ENCODE data around the gene PITPNB. TPM values are rescaled to one million over a fixed set of nuclear protein-coding genes. Genes with fewer than 3 reads are reported as not detected.

PITPNB gene
- total RNA-seq, 1 experiment from 2014 or later = 70.7 TPM

DNA sequence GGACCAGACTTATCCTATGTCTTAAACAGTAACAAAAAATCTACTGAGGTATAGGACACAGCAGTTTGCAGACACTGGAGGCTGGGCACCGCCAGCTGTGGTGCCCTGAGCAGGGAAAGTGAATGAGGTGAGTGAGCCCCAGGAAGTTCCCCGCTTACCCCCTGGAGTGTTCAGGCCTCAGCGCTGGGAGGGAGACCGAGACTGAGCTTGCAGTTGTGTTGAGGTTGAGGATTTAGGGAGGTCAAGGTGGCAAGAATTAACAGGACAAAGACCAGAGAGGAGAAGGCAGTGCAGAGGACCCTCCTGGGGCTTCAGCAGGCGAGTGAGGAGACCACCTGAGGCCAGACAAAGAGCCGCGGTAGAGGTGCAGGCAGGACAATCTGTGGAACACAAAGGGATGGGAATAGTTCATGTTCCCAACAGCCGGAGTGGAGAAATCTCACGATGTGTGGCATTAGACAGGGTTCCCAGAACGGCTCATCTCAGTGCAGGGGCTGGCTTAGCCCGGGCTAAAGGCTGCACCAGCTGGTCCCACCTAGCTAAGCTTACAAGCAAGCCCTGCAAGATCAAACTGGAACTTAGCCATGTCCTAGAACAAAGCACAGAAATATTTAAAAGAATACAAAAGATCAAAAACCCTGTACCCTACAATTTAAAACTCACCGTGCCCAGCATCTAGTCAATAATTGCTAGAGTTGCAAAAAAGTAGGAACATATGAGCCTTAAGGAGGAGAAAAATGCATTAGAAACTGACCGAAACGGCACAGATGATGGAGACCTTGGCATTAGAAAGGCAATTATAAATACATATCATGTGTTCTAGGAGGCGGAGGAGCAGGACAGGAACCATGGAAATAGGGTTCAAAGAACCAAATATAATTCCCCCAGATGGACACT is 47.4 kb upstream of the PITPNB start:
- H3K9me3 Mint-ChIP-seq = no peaks in the 10 kb centered on the region; the same call in 1 of the 2 replicates
- ChIA-PET POLR2A (no interaction called here), CTCF (interaction anchor here (0.5 kb wide), 1 partner anchor 1288 kb away, joined by 3 read pairs; no protein-coding TSS in a partner anchor)
- TF ChIP-seq, protein P1, sequence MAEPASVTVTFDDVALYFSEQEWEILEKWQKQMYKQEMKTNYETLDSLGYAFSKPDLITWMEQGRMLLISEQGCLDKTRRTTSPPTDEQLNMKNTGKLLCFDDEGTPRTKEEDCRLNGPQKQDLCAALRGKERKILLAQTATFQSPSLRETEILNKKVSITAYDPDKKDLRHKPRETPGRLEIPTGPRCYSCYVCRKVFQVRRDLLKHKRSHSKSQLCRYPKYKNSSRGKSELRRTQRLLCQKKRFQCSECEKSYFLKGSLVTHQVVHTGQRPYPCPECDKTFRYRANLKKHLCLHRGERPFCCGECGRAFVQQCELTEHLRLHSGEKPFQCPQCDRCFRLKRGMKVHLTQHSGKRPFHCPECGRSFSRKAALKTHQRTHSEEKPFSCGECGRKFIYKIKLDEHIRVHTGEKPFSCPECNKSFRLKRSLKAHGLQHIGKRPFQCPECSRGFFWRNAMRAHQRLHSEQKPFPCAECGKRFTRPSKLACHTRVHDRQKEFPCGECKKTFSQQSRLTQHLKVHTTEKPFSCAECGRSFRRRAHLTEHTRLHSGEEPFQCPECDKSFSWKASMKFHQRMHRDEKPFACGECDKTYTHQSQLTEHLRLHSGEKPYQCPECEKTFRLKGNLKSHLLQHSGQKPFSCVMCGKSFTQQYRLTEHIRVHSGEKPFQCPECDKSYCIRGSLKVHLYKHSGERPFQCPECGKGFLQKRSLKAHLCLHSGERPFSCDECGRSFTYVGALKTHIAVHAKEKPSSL (CRISPR knock-in tag; conservative IDR thresholded peaks at IDR 0.05) = no peak
- peak; percentile 89 for TF ChIP-seq ZNF423 (CRISPR knock-in tag; IDR thresholded peaks at IDR 0.05)
- H3K4me3 Mint-ChIP-seq = no peak overlapping the region
- peaks cover 16% of the 10 kb centered on the region for H3K4me1 Mint-ChIP-seq
- DNase-seq (ENCODE audit: low spot score) (no peak), ATAC-seq (peak; percentile 26; the same call in 1 of the 2 replicates)
- H3K27me3 Mint-ChIP-seq (ENCODE audit: low read depth) = no peaks in the 10 kb centered on the region
- H3K36me3 Mint-ChIP-seq = 0 out of 2 replicates have a peak, but pooled peaks cover 4% of the 10 kb centered on the region
- H3K27ac Mint-ChIP-seq = peak overlapping the region; percentile 27

DNA sequence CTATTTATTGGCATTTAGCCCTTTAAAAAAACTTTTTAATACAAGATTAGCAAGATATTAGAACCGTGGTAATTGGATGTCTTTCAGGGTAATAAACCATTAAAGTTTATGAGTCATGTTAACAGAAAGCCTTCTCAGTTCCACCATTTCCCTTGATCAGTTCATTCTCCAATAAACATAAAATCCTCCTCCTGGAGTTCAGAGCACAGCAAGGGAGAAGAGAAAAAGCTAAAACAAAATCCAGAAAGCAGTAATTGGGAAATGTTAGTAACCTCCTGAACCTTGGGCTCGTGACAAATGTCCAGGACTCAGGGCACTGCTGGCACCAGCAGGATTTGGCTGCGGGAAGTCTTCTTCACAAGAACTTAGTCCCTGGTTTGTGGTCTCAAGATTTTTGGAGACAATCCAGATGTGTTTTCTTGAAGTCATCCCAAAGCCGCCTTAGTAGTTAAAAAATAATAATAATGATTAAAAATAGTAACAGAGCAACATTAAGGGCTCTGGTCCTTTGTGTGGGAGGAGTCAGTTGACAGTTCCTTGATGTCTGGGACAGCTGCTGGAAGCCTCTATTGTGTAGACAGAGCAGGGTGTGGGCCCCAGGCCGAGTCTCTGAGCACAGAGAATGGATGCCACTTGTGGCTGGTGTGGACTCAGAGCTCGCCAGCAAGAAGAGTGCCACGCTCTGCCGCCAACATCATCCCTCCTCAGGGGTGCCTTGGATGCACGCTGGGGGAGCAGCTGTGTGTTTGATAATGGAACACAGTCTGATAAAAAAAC is 43.4 kb upstream of the PITPNB start:
- POLR2A ChIA-PET = no interaction called here
- peak; percentile 39; the same call in 1 of the 2 replicates for ATAC-seq

More for the DNA sequence above, 43.4 kb upstream of the PITPNB start:
- Mint-ChIP-seq H3K9me3 (peaks cover 4% of the 10 kb centered on the region; the same call in 1 of the 2 replicates), H3K27me3 (ENCODE audit: low read depth) (no peaks in the 10 kb centered on the region), H3K4me3 (no peak overlapping the region), H3K4me1 (peaks cover 37% of the 10 kb centered on the region), H3K27ac (no peak overlapping the region), H3K36me3 (peaks cover 3% of the 10 kb centered on the region; the same call in 1 of the 2 replicates)
- CTCF ChIA-PET = interaction anchor here (1.1 to 1.2 kb wide), 2 partner anchors 28 to 70 kb away, joined by 4 read pairs; no protein-coding TSS in a partner anchor
- TF ChIP-seq SOX15 (CRISPR knock-in tag; IDR thresholded peaks at IDR 0.05) = no peak
- no peak for TF ChIP-seq NFYB (CRISPR knock-in tag; conservative IDR thresholded peaks at IDR 0.05; ENCODE audit: low read depth)
- no peak for TF ChIP-seq MXD4 (CRISPR knock-in tag; IDR thresholded peaks at IDR 0.05; ENCODE audit: borderline replicate concordance)
- TF ChIP-seq FOXJ3 (CRISPR knock-in tag; IDR thresholded peaks at IDR 0.05; ENCODE audit: borderline replicate concordance) = no peak
- TF ChIP-seq ATF1 (CRISPR knock-in tag; IDR thresholded peaks at IDR 0.05) = no peak
- no peak for TF ChIP-seq CREB1 (CRISPR knock-in tag; IDR thresholded peaks at IDR 0.05)
- TF ChIP-seq, protein P2, sequence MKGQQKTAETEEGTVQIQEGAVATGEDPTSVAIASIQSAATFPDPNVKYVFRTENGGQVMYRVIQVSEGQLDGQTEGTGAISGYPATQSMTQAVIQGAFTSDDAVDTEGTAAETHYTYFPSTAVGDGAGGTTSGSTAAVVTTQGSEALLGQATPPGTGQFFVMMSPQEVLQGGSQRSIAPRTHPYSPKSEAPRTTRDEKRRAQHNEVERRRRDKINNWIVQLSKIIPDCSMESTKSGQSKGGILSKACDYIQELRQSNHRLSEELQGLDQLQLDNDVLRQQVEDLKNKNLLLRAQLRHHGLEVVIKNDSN (CRISPR knock-in tag; IDR thresholded peaks at IDR 0.05) = no peak
- TF ChIP-seq, protein P3, sequence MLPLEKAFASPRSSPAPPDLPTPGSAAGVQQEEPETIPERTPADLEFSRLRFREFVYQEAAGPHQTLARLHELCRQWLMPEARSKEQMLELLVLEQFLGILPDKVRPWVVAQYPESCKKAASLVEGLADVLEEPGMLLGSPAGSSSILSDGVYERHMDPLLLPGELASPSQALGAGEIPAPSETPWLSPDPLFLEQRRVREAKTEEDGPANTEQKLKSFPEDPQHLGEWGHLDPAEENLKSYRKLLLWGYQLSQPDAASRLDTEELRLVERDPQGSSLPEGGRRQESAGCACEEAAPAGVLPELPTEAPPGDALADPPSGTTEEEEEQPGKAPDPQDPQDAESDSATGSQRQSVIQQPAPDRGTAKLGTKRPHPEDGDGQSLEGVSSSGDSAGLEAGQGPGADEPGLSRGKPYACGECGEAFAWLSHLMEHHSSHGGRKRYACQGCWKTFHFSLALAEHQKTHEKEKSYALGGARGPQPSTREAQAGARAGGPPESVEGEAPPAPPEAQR (CRISPR knock-in tag; IDR thresholded peaks at IDR 0.05) = no peak
- TF ChIP-seq CREM (CRISPR knock-in tag; IDR thresholded peaks at IDR 0.05) = no peak
- TF ChIP-seq, protein P4, sequence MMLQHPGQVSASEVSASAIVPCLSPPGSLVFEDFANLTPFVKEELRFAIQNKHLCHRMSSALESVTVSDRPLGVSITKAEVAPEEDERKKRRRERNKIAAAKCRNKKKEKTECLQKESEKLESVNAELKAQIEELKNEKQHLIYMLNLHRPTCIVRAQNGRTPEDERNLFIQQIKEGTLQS (CRISPR knock-in tag; conservative IDR thresholded peaks at IDR 0.05) = no peak
- TF ChIP-seq JAZF1 (CRISPR knock-in tag; IDR thresholded peaks at IDR 0.05) = no peak
- TF ChIP-seq, protein P5, sequence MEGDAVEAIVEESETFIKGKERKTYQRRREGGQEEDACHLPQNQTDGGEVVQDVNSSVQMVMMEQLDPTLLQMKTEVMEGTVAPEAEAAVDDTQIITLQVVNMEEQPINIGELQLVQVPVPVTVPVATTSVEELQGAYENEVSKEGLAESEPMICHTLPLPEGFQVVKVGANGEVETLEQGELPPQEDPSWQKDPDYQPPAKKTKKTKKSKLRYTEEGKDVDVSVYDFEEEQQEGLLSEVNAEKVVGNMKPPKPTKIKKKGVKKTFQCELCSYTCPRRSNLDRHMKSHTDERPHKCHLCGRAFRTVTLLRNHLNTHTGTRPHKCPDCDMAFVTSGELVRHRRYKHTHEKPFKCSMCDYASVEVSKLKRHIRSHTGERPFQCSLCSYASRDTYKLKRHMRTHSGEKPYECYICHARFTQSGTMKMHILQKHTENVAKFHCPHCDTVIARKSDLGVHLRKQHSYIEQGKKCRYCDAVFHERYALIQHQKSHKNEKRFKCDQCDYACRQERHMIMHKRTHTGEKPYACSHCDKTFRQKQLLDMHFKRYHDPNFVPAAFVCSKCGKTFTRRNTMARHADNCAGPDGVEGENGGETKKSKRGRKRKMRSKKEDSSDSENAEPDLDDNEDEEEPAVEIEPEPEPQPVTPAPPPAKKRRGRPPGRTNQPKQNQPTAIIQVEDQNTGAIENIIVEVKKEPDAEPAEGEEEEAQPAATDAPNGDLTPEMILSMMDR (IDR thresholded peaks at IDR 0.05) = no peak
- TF ChIP-seq SP1 (CRISPR knock-in tag; conservative IDR thresholded peaks at IDR 0.05) = no peak
- TF ChIP-seq ZNF396 (CRISPR knock-in tag; IDR thresholded peaks at IDR 0.05; ENCODE audit: borderline replicate concordance) = no peak
- TF ChIP-seq ZNF263 (CRISPR knock-in tag; IDR thresholded peaks at IDR 0.05; ENCODE audit: low read depth) = no peak
- no peak for TF ChIP-seq NFE2L1 (CRISPR knock-in tag; IDR thresholded peaks at IDR 0.05)
- TF ChIP-seq, protein P6, sequence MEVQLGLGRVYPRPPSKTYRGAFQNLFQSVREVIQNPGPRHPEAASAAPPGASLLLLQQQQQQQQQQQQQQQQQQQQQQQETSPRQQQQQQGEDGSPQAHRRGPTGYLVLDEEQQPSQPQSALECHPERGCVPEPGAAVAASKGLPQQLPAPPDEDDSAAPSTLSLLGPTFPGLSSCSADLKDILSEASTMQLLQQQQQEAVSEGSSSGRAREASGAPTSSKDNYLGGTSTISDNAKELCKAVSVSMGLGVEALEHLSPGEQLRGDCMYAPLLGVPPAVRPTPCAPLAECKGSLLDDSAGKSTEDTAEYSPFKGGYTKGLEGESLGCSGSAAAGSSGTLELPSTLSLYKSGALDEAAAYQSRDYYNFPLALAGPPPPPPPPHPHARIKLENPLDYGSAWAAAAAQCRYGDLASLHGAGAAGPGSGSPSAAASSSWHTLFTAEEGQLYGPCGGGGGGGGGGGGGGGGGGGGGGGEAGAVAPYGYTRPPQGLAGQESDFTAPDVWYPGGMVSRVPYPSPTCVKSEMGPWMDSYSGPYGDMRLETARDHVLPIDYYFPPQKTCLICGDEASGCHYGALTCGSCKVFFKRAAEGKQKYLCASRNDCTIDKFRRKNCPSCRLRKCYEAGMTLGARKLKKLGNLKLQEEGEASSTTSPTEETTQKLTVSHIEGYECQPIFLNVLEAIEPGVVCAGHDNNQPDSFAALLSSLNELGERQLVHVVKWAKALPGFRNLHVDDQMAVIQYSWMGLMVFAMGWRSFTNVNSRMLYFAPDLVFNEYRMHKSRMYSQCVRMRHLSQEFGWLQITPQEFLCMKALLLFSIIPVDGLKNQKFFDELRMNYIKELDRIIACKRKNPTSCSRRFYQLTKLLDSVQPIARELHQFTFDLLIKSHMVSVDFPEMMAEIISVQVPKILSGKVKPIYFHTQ (CRISPR knock-in tag; IDR thresholded peaks at IDR 0.05) = no peak
- DNase-seq (ENCODE audit: low spot score) = no peak

Measured in WTC11 (cell line).